T-helper 2 cell treated with Interferon-gamma antibody and Interleukin-4, amounts not matched to agents 100 ng/mL and 5 ng/mL, for 36 hours (primary cell): ENCODE results near the gene DEDD2. TPM values are rescaled to one million over a fixed set of nuclear protein-coding genes. Genes with fewer than 3 reads are reported as not detected.

Source experiments
- intact Hi-C: fragments of 100-400 bp; cut with micrococcal nuclease; formaldehyde crosslinking; loops from one replicate; pipeline ENCODE4 v1.15.1; 2023
- total RNA-seq: library from RNA; stranded (reverse); gene quantifications from 2 replicates; pipeline ENCODE4 v1.2.3, GENCODE V29; 2022

Gene DEDD2
- total RNA-seq, 1 donor from 2014 or later: 40.3 TPM

DNA sequence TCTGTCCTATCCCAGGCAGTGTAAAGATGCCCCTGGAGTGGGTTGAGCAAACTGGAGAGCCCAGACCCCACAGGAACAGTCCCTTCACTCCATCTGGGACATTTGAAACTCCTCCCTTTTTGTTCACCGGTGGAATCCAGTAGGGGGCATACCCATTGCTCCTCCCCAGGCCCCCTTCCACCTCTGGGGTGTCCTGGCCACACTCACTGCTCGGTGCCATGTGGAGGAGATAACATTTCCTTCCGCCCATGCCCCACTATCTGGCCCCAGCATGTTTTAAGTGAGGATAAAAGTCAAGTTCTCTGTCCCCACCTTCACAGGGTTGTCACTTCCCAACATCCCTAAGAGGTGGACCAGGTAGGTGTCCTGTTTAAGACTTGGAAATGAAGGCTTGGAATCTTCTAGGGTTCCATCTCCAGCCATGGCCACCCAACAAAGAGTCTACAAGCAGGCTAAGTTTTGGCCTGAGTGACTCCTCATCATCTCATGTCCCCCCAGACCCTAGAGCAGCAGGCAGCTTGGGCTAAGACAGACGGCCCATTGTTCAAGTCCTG lies 11.9 kb upstream of the DEDD2 start:
- intact Hi-C loops: no loop called here

DNA sequence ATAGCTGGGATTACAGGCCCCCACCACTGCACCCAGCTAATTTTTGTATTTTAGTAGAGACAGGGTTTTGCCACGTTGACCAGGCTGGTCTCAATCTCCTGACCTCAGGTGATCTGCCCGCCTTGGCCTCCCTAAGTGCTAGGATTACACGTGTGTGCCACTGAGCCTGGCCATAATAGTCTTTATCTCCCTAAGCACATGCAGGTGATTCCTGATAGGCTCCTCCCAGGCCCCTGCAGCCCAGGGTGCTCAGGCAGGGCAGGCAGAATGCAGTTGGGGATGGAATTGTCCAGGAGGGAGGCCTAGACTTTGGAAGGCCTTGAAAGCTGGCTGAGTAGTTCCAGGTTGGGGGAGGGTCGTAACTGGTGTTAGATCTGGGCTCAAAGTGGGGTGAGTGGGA lies 11.2 kb upstream of the DEDD2 start:
- intact Hi-C loops: no loop called here

DNA sequence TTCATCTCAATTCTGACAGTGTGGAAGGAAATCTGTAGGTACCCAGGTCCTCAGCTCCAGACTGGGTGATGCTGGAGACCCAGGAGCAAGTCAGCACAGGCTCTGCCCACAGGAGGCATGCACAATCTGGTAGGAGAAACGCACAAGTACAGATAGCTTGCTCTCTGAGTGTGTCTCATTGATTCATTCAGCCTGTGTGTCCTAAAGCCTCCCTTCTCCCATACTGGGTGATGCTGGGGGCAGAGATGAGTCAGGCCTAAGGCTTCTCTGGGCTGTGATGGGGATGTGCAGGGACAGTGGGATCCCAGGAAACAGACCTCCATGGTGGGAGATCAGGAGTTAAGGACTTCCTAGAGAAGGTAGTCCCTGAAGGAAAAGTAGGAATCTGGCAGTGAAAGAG lies 9.4 kb upstream of the DEDD2 start:
- intact Hi-C loops: no loop called here

DNA sequence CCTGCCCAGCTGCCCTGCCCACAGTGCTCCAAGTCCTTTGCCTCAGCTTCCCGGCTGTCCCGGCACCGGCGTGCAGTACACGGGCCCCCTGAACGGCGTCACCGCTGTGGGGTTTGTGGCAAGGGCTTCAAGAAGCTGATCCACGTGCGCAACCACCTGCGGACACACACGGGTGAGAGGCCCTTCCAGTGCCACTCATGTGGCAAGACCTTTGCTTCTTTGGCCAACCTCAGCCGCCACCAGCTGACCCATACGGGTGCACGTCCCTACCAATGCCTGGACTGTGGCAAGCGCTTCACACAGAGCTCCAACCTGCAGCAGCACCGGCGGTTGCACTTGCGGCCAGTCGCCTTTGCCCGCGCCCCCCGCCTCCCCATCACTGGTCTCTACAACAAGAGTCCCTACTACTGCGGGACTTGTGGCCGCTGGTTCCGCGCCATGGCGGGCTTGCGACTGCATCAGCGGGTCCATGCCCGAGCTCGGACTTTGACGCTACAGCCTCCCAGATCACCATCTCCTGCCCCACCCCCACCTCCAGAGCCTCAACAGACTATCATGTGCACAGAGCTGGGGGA lies 8.3 kb upstream of the DEDD2 start:
- intact Hi-C loops: no loop called here

DNA sequence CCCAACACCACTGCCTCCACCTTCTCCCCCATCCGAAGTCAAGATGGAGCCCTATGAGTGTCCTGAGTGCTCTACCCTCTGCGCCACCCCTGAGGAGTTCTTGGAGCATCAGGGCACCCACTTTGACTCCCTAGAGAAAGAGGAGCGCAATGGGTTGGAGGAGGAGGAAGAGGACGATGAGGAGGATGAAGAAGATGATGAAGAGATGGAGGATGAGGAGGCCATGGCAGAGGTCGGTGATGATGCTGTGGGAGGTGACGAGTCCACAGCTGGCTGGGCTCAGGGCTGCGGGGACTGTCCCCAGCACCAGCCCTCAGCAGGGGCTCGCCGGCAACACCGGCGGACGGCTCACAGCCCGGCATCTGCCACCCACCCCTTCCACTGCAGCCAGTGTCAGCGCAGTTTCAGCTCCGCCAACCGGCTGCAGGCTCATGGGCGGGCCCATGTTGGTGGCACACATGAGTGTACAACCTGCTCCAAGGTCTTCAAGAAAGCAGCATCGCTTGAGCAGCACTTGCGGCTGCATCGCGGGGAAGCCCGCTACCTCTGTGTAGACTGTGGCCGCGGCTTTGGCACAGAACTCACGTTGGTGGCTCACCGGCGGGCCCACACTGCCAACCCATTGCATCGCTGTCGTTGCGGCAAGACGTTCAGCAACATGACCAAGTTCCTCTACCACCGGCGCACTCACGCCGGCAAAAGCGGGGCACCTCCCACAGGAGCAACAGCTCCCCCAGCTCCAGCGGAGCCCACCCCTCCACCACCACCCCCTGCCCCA lies 7.7 kb upstream of the DEDD2 start:
- intact Hi-C loops: no loop called here

DNA sequence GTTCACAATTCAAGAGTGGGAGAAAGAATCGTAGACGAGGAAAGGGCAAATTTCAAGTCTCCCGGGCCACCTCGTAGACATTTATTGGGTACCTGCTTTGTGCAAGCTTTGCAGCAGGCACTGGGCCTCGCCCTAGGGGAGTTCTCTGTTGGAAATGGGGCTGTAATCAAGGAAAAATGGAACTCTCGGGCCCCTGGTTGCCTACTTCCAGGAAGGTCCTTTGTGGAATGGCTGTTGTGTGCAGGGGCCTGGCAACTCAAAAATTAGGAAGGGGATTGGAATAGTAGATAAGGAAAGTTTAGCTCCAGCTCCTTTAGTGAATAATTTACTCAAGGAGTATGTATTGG lies 3.2 kb upstream of the DEDD2 start:
- intact Hi-C loops: loop anchor here (1.0 kb wide), 3 partner anchors 22 to 105 kb away; partner anchors contain the start of genes GSK3A and MEGF8

DNA sequence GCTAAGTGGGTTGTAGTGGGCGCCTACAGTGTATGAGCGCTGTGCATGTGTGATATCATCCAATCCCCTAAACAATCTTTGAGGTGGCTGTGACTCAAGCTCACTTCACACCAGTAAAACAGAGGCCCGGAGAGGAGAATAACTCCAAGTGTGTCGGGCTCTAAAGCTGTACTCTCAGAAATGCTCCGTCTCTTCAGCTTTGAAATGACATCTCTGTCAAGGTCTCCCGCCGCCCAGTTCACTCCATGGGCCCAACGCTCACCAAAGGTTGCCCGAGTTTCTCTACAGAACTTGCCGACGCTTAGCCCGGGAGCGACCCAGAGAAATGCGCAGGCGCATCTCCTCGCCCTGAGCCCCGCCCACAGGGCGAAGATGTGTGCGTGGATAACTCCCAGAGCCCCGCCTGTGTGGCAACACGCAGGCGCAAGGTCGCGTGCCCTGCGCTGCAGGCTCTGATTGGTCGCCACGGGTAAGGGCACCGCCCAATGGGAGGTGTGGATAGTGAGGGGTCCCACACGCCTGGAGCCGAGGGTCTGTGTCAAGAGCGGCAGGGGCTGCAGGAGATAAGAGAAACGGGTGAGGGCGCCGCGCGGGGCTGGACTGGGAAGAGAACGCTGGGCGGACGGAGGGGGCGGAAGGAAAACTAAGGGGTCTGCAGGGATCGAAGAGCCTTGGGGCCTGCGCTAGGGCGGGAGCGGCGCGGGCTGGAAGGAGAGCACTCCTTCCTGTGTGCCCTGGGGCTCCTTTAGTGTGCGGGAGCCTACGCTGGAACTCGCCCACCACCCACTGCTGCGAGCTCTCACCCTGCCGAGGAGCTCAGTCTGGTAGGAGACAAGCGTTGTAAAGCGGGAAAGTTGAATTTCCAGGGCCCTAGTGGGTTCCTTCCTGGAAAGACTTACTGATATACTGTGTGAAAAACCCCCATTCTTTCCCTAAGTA lies 2.6 kb upstream of the DEDD2 start, which contains the start of gene ZNF526:
TSS of gene ZNF526 (plus strand) at position 501 of the 939 bp plus-strand sequence. CDS start 4,092 bp downstream, outside the sequence.
- intact Hi-C loops: loop anchor here (1.0 kb wide), 3 partner anchors 22 to 105 kb away; partner anchors contain the start of genes GSK3A and MEGF8

DNA sequence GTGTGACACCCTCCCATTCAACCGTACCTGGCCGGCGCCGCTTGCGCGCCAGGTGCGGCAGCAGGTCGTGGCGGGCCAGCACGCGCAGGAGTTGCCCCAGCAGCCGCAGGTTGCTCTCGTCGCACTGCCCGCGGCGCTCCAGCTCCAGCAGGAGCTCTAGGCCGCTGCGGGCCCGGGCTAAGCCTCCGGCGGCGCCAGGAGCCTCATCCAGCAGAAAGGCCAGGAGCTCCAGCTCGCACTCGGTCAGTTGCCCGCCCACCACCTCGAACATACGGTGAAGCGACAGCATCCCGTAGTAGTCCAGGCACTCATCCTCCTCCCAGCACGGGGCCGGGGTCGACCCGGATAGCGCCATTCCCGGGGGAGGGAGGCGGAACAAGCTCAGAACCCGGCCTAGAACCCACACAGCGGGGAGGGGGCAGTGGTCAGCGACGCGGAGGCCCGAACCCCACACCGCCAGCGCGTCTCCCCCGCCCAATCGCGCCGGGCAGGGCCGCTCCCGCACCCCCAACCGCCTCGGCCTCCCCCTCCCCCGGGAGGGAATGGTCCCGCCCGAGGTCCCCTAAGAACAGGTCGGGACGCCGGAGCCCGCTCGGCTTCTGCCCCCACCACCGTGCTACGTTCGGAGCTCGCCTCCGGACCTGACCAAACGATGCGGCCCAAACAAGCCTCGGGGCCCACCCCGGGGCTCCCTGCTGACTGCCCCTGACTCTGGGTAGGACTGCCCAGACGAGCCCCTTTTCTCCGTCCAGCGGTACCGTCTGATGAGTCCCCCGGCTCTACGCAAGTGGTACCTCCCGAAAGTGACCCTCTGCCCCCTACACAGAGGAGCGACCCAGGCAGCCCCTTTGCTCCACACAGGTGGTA lies 591 bp downstream of the DEDD2 start:
- intact Hi-C loops: loop anchor here (1.0 to 2.0 kb wide), 4 partner anchors 18 to 66 kb away; no protein-coding TSS in a partner anchor

DNA sequence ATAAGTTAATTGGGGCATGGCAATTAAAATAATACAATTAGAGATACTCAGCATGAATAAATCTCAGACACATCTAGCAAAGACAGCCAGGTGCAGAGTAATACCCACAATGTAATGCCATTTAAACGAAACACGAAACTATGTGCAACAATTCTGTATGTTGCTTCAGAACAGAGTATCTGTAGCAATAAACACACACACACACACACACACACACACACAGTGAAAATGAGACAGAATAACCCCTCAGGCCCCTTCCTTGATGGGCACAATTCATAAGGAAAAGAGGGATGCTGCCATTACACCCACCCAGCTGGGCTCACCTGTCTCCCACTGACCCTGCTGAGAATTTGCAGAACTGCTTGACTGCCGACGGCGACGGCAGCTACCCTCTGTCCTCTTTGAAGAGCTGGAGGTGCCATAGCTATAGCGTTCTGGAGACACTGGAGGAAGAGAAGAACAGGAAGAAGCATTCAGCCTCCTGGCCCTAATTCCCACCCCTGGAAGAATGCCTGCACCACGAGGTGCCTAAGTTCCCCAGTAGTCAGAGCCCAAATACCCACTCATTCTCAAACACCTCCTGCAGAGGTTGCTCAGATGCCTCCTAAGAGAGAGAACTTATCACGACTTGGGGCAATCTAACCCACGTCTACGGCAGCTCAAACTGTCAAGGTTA lies 2.5 kb downstream of the DEDD2 start:
- intact Hi-C loops: no loop called here

DNA sequence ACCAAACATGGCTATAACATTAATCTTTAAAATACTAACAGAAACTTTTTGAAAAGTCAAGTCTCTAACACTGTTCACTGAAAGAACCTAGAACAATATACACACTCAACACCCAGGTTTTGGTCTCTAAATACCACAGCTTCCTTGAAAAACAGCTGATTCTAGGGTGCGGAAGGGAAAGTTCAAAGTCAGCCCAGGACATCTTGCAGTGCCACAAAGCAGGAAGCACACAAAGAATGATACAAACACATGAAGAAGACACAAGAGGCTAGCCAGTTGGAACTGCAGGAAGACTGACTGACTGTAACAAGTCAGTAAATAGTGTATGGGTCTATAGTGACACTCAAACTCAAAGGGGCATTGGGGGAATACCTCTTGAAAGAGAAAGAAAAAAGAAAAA lies 4.6 kb downstream of the DEDD2 start:
- intact Hi-C loops: no loop called here

DNA sequence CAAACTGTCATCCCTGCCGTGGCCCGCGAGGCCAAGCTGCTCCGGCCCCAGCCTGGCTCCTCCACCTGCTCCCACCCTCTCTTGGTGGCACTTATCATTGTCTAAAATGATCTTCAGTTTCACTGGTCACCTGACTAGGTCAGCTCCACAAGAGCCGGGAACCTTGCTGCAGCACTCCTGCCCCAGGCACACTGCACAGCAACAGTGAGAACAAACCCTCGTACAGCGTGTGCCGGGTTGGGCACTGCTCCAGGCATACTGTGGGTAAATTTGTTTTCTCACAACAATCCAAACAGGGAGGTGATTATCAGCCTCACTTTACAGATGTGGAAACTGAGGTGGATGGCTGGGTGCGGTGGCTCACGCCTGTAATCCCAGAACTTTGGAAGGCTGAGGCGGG lies 8.9 kb downstream of the DEDD2 start:
- intact Hi-C loops: no loop called here

DNA sequence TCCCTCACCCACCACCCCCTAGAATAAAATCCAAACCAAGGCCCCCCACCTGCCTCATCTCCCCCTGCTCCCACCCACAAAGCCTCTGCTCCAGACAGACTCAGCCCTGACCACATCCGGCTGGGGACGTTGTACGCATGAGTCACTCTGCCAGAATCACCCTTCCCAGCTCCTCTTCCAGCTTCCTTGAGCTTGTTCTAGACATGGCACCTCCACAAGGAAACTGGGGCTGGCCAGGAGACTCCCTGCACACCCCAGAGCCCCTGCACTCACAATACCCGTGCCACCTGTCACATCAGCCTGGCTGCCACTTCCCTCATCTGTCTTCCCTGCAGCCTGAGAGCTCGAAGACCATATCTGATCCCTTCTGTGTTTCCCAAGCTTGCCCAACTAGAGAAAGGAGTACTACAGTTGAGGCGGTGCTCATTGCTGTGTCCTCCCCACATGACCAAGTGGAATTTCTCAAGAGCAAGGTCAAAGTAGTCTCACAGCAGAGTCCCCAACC lies 9.7 kb downstream of the DEDD2 start:
- intact Hi-C loops: no loop called here

DNA sequence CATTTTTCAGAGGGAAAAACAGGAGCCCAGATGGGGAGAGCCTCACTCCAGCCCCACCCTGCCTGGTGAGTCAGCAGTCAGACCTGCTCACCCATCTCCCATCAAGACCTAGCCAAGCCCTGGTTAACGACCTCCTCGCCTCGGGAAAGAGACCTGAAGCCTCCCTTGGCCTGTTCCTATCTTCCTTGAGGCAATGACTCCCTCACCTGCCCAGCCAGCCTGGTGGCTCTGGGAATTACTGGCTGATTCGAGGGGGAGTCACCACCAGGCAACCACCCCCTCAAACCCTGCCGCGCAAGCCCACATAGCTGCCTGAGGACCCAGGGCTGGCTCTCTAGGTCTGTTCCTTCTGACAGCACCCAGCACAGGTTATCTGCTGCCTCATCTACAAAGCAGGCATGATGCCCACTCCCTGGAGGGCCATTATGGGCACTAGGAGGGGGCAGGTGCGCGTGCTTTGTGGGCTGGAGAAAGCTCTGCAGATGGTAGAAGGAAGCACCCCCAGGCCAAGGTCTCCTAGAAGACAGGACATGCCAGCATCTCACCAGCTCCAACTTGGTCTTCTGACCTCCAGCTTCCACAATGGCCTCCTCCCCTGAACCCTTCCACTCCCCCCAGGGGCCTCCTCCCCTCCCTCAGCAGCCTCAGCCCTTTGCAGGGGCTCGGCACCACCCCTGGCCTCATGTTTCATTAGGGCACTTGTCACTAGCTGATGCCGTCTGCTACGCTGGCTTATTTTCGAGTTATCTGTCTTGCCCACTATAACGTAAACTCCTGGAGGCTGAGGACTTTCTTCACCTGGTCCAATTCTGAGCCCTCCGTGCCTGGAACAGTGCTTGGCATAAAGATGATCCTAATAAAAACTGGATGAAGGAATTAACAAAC lies 10.4 kb downstream of the DEDD2 start:
- intact Hi-C loops: no loop called here

DNA sequence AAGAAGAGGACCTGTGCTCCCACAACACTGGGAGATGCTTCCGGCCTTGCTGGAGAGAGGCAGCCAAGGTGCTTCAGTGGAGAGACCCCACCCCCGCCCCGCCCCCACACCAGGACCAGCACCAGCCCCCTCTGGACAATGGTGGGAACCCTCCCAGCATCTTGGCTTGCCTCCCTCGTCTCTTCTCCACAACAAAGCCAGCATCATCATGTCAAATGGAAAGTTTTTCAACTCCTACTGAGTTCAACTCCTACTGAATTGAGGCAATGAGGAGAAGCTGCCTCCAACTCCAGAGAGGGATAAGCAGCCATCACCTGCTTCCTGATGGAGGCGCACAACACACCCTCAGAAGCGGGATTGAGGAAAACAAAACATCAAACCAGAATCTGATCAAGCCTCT lies 12.8 kb downstream of the DEDD2 start:
- intact Hi-C loops: no loop called here

DNA sequence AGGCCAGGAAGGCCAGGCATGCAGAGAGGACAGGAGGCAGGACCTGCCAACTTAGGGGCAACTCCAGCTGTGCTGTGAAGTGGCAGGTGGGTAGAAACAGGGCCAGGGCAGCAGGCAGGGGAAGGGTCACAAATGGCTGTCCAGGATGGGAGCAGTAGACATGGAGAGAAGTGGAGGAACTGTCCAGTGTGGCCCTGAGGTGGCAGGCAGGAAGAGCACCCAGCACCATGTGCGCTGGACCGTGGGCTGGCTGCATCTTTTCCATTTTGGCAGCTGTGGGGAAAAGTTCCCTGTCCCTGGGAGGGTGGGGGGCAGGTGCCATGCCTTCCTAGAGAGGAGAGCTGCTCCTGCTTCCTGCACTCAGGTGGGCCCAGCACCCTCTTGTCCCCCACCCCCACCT lies 13.8 kb downstream of the DEDD2 start:
- intact Hi-C loops: no loop called here

DNA sequence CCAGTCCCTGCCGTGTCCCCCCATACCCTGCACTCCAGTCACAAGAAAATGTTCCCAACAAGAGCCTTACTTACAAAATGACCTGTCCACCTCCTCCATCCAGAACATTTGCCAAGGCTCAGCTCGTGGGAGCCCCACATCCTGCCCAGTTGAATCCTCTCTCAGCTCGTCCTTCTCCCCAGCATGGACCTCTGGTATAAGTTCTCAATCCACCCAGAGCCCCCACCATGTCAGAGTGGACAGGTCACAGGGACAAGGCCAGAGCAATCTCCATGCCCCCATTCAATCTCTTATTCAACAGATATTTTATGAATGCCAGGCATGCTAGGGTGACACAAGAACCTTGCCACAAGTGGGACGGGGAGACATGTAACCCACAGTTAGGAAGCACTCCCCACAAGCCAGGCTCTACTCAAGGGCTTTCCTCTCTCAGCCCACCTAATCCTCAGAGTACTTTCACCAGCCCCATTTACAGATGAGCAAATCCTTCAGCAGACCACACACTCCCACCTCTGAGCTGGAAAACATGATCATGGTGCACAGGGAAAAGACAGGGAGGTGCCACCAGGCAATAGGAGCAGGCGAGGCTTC lies 15.1 kb downstream of the DEDD2 start:
- intact Hi-C loops: no loop called here

DNA sequence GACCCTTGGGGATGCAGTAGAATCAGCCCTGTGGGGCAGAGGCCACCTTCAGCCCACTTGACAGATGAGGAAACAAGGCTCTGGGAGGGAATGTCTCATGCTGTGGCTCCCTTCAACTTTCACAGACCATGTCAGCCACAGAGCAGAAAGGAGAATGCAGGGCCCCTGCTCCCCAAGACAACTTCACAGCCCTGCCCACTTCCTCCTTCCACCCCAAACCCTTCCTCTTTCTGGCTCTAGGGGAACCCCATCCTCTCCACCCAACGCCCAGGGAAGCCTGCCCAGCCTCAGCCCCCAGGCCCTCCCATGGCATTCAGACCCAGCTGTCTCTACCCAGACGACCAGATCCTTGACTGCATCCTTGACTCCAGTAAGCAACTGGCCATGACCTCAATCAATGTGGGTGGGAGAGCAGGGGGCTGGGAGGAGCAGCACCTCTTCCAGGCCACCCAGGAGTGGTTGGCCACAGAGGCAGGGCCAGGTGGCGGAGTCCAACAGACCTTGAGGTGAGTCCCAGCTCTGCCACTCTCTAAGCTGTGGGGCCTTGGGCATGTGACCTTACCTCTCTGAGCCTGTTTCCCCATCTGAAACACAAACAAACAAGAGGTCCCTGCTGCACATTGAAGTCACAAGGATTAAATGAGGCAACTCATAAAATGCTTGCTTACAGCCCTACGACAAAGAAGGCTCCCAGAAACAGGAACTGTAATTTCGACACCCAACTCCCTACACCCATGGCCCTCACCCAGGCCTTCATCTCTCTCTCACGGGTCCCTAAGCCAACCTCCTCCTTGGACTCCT lies 15.8 kb downstream of the DEDD2 start:
- intact Hi-C loops: no loop called here
